Neuronal stem cell (in vitro differentiated cells): Measurements from ENCODE around the gene MAP6.

Experiments
- DNase-seq: peaks from one replicate; pipeline ENCODE4 v3.0.0-alpha.2; 2013; ENCODE audit warnings: low spot score
- H2AFZ ChIP-seq: one replicate; pipeline ENCODE4 v1.6.1; 2013; ENCODE audit warnings: mild to moderate bottlenecking, low read length, inconsistent platforms
- H2AK5ac ChIP-seq: 2 replicates; pipeline ENCODE4 v1.6.1; 2013; ENCODE audit warnings: low read depth, mild to moderate bottlenecking, inconsistent platforms, low read length, moderate library complexity, mixed read lengths
- H2BK120ac ChIP-seq: 2 replicates; pipeline ENCODE4 v1.6.1; 2013; ENCODE audit warnings: low read depth, mild to moderate bottlenecking, inconsistent platforms, low read length, moderate library complexity, mixed read lengths
- H2BK12ac ChIP-seq: one replicate; pipeline ENCODE4 v1.6.1; 2013; ENCODE audit warnings: low read length, inconsistent platforms
- H2BK15ac ChIP-seq: 2 replicates; pipeline ENCODE4 v1.6.1; 2013; ENCODE audit warnings: mild to moderate bottlenecking, low read length, inconsistent platforms, mixed read lengths
- H2BK5ac ChIP-seq: one replicate; pipeline ENCODE4 v1.6.1; 2013; ENCODE audit warnings: inconsistent platforms, mild to moderate bottlenecking, low read length, moderate library complexity
- H3K14ac ChIP-seq: one replicate; pipeline ENCODE4 v1.6.1; 2013; ENCODE audit warnings: low read length, inconsistent platforms
- H3K18ac ChIP-seq: 2 replicates; pipeline ENCODE4 v1.6.1; 2013; ENCODE audit warnings: low read length, inconsistent platforms
- H3K23ac ChIP-seq: 2 replicates; pipeline ENCODE4 v1.6.1; 2013; ENCODE audit warnings: low read depth, mild to moderate bottlenecking, mixed read lengths, low read length, inconsistent platforms; ENCODE audit not compliant: poor library complexity
- H3K27ac ChIP-seq: replicated peaks from 3 replicates; pipeline ENCODE4 v1.5.1; 2013; ENCODE audit warnings: low read length, inconsistent platforms
- H3K27me3 ChIP-seq, 3 experiments: 2 replicates each; pipeline ENCODE4 v1.6.1; 2013; ENCODE audit warnings: low read length in 3 of 3, mild to moderate bottlenecking in 2 of 3, inconsistent platforms in 1 of 3, low read depth in 1 of 3, mixed read lengths in 1 of 3, moderate library complexity in 1 of 3; ENCODE audit not compliant: control insufficient read depth in 3 of 3, insufficient read depth in 3 of 3
- H3K36me3 ChIP-seq, 2 donors: replicated peaks in 1 of 2; 2 replicates each; pipeline ENCODE4 v1.6.1; 2013; ENCODE audit warnings: low read length in 2 of 2; ENCODE audit not compliant: control insufficient read depth in 2 of 2, insufficient read depth in 2 of 2
- H3K4ac ChIP-seq: 2 replicates; pipeline ENCODE4 v1.6.1; 2013; ENCODE audit warnings: inconsistent platforms, mild to moderate bottlenecking, low read length, moderate library complexity
- H3K4me1 ChIP-seq, 2 donors: 1 replicate in 1 of 2; 2 replicates in 1 of 2; pipeline ENCODE4 v1.6.1; 2013; ENCODE audit warnings: low read length in 2 of 2, low read depth in 1 of 2; ENCODE audit not compliant: control insufficient read depth in 2 of 2, insufficient read depth in 1 of 2
- H3K4me2 ChIP-seq: one replicate; pipeline ENCODE4 v1.6.1; 2013; ENCODE audit warnings: mild to moderate bottlenecking, low read length, inconsistent platforms; ENCODE audit not compliant: insufficient read depth, poor library complexity, severe bottlenecking
- H3K4me3 ChIP-seq, 2 donors: 2 replicates each; pipeline ENCODE4 v1.5.1; 2013; ENCODE audit warnings: low read length in 2 of 2, mild to moderate bottlenecking in 2 of 2, inconsistent platforms in 1 of 2, moderate library complexity in 1 of 2
- H3K79me1 ChIP-seq: one replicate; pipeline ENCODE4 v1.6.1; 2013; ENCODE audit warnings: low read depth, mild to moderate bottlenecking, inconsistent platforms, low read length, moderate library complexity
- H3K9ac ChIP-seq: one replicate; pipeline ENCODE4 v1.6.1; 2013; ENCODE audit warnings: mild to moderate bottlenecking, low read depth, low read length, inconsistent platforms; ENCODE audit not compliant: poor library complexity
- H3K9me3 ChIP-seq, 2 donors: replicated peaks in 1 of 2; 2 replicates each; pipeline versions ENCODE3 to v1.6.1; 2013; ENCODE audit warnings: low read length in 2 of 2, mild to moderate bottlenecking in 2 of 2, inconsistent platforms in 1 of 2, low read depth in 1 of 2, mixed read lengths in 1 of 2, moderate library complexity in 1 of 2; ENCODE audit not compliant: control insufficient read depth in 2 of 2, insufficient read depth in 1 of 2
- H4K8ac ChIP-seq: one replicate; pipeline ENCODE4 v1.6.1; 2013; ENCODE audit warnings: low read depth, mild to moderate bottlenecking, inconsistent platforms, low read length, moderate library complexity
- H4K91ac ChIP-seq: one replicate; pipeline ENCODE4 v1.6.1; 2013; ENCODE audit warnings: low read length, low read depth, mild to moderate bottlenecking, inconsistent platforms; ENCODE audit not compliant: poor library complexity
- WGBS, 2 donors: extraction: QIAGEN DNeasy Blood & Tissue Kit; methylation state at CpG; one replicate each; pipeline ENCODE4 v1.1.7; 2013; ENCODE audit warnings: missing lambda C conversion rate in 2 of 2, mixed read lengths in 1 of 2; ENCODE audit not compliant: insufficient read length in 2 of 2, insufficient replicate concordance in 1 of 2; ENCODE audit errors: extremely low coverage in 2 of 2; 5-methylcytosine and 5-hydroxymethylcytosine counted together

The MAP6 gene

GRCh38 chr11:75577207-75577606 lies 91.6 kb downstream of the MAP6 start:
- no peak for DNase-seq
- Histone ChIP-seq H2BK120ac (no peak overlapping the region), H3K4me1 (peaks cover 2 to 3% of the 10 kb centered on the region in 2 donors), H4K91ac (no peak overlapping the region), H3K18ac (no peak overlapping the region), H2AK5ac (no peak overlapping the region), H3K23ac (no peak overlapping the region), H3K36me3 (peaks cover 20 to 32% of the 10 kb centered on the region in 2 donors), H3K9me3 (peaks cover 0 to 2% of the 10 kb centered on the region in 2 donors), H3K4me3 (no peak overlapping the region), H2AFZ (no peak overlapping the region), H2BK5ac (no peak overlapping the region), H4K8ac (no peak overlapping the region), H3K9ac (no peak overlapping the region), H3K4me2 (no peak overlapping the region), H3K79me1 (no peaks in the 10 kb centered on the region), H3K27me3 (no peaks in the 10 kb centered on the region), H3K14ac (no peak overlapping the region), H3K27ac (no peak overlapping the region), H2BK15ac (no peak overlapping the region), H3K4ac (no peak overlapping the region), H2BK12ac (no peak overlapping the region)
- WGBS, 2 donors: no CpG with 5 or more reads among the region's 10 CpGs

- H3K36me3 ChIP-seq: peaks cover 27 to 39% of the 10 kb centered on the region in 2 donors
- H3K4ac ChIP-seq: no peak overlapping the region
- H3K27ac ChIP-seq: peak overlapping the region; percentile 14
- no peak overlapping the region for H2AFZ ChIP-seq
- no peak overlapping the region for H3K4me3 ChIP-seq
- no peak overlapping the region for H3K4me2 ChIP-seq
- H2BK120ac ChIP-seq: no peak overlapping the region
- DNase-seq: no peak
- no peak overlapping the region for H3K9ac ChIP-seq
- H2BK12ac ChIP-seq: no peak overlapping the region
- H3K23ac ChIP-seq: no peak overlapping the region
- no peak overlapping the region for H3K14ac ChIP-seq
- no peaks in the 10 kb centered on the region for H3K9me3 ChIP-seq
- H3K18ac ChIP-seq: peak overlapping the region; percentile 11
- H2BK5ac ChIP-seq: no peak overlapping the region
- H3K79me1 ChIP-seq: no peaks in the 10 kb centered on the region
- H2BK15ac ChIP-seq: no peak overlapping the region
- no peaks in the 10 kb centered on the region for H3K27me3 ChIP-seq
- no CpG with 5 or more reads among the region's 8 CpGs for WGBS, 2 donors
- H4K8ac ChIP-seq: no peak overlapping the region
- H3K4me1 ChIP-seq: peaks cover 2 to 3% of the 10 kb centered on the region in 2 donors
- H4K91ac ChIP-seq: no peak overlapping the region
- H2AK5ac ChIP-seq: no peak overlapping the region
These were observed 92.3 kb downstream of the MAP6 start for GRCh38 chr11:75576499-75576918.

GRCh38 chr11:75576017-75576416 lies 92.8 kb downstream of the MAP6 start:
- Histone ChIP-seq H2AK5ac (peak overlapping the region; percentile 47), H4K91ac (no peak overlapping the region), H3K9ac (no peak overlapping the region), H3K9me3 (no peaks in the 10 kb centered on the region), H3K27ac (peak overlapping the region; percentile 14), H3K36me3 (peaks cover 32 to 44% of the 10 kb centered on the region in 2 donors), H2BK15ac (no peak overlapping the region), H3K4me3 (no peak overlapping the region), H3K4me2 (no peak overlapping the region), H4K8ac (no peak overlapping the region), H3K23ac (no peak overlapping the region), H2BK12ac (no peak overlapping the region), H3K18ac (peak overlapping the region; percentile 11), H2AFZ (no peak overlapping the region), H3K14ac (no peak overlapping the region), H3K4ac (no peak overlapping the region), H2BK5ac (no peak overlapping the region), H3K4me1 (peaks cover 2 to 3% of the 10 kb centered on the region in 2 donors), H2BK120ac (no peak overlapping the region), H3K79me1 (no peaks in the 10 kb centered on the region), H3K27me3 (no peaks in the 10 kb centered on the region)
- no peak for DNase-seq
- no CpG with 5 or more reads among the region's 6 CpGs for WGBS, 2 donors

GRCh38 chr11:75574698-75575602 lies 93.9 kb downstream of the MAP6 start:
- H2BK15ac ChIP-seq: no peak overlapping the region
- no peak overlapping the region for H3K4ac ChIP-seq
- H3K4me1 ChIP-seq: peaks cover 2 to 3% of the 10 kb centered on the region in 2 donors
- H3K23ac ChIP-seq: peak overlapping the region; percentile 83
- H3K27me3 ChIP-seq: no peaks in the 10 kb centered on the region
- DNase-seq: no peak
- H2AFZ ChIP-seq: no peak overlapping the region
- H2BK5ac ChIP-seq: peak overlapping the region; percentile 27
- H3K4me2 ChIP-seq: no peak overlapping the region
- WGBS, 2 donors: no CpG with 5 or more reads among the region's 12 CpGs
- no peak overlapping the region for H2BK12ac ChIP-seq
- no peak overlapping the region for H4K8ac ChIP-seq
- no peak overlapping the region for H3K14ac ChIP-seq
- no peak overlapping the region for H4K91ac ChIP-seq
- peak overlapping the region; percentile 25 for H3K27ac ChIP-seq
- H3K4me3 ChIP-seq: no peak overlapping the region
- H3K79me1 ChIP-seq: no peaks in the 10 kb centered on the region
- peak overlapping the region; percentile 79 for H2AK5ac ChIP-seq
- H2BK120ac ChIP-seq: no peak overlapping the region
- H3K18ac ChIP-seq: peak overlapping the region; percentile 44
- H3K9me3 ChIP-seq: no peaks in the 10 kb centered on the region
- peaks cover 41 to 55% of the 10 kb centered on the region in 2 donors for H3K36me3 ChIP-seq
- no peak overlapping the region for H3K9ac ChIP-seq
